GM19043 (cell line): Measurements from ENCODE around the gene CXCL14.

Experiments
- ATAC-seq: cut with Tn5 transposase; IDR thresholded peaks from one replicate; pipeline ENCODE4 v1.9.1; 2021; ENCODE audit warnings: low read depth; ENCODE audit not compliant: unreplicated experiment

The CXCL14 gene

DNA sequence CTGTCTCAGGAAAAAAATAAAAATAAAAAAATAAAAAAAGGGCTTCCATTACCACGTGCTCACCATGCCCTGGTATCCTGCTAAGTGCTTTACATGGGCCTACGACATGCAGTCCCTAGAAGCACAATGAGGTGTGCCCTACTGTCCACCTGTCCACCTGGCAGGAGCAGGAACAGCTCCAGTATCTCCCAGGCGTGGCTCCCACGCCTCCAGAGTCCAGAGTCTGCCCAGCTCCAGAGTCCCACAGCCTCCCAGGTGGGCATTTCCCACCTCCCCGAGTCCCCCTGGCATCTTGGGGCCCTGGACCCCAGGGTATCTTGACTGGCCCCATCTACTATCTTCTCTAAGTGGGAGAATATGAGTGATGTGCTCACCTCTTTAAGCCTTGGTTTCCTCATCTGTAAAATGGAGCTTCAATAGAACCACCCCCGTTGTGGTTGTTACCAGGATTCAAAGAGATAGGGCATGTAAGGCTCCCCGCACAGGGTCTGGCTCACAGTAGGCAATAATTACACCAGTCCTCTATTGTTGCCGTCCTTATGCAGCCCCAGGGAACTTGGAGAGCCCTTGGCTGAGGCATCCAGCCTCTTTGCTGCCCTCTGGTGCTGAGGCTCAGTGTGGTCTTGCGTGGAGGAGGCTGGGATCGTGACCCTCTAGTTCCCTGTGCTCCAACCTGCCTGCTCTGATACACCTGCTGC lies 8.9 kb downstream of the CXCL14 start:
- ATAC-seq, result no peak

DNA sequence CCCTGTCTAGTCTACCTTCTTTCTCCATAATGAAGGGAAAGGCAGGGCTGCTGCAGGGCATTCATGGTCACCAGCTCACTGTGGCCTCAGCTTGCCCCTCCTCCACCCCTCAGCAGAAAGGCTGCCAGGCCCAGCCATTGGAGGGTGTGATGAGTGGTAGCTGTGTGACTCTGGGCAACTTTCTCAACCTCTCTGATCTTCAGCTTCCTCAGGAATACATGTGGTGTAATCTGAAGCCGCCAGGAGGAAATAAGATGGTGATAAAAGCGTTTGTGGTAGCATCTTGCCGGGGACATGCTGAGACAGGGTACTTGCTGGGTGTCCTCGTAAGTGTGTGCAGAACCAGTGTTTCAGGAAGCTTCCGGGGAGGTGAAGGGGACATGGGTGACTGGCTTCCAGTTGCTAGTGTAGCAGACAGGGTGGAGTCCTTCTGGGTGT lies 9.8 kb downstream of the CXCL14 start:
- ATAC-seq, result no peak

DNA sequence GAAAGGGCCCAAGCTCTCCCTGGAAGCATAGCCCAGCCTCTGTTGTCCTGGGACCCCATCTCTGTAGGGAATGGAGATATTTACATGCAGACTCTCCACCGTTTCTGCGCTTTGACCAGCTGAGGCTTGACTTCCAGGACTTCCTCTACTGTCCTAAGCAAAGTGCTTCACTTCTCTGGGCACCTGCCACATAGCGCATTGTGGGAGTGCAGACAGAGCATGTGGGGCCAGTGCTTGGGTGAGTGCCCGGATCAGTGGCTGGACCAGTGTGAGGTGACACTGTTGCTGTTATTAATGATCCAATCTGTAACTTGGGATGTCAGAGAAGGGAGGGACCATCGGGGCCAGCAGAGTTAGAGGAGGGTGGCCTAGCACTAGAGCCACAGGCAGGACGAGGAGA lies 10.5 kb downstream of the CXCL14 start:
- ATAC-seq, result no peak

DNA sequence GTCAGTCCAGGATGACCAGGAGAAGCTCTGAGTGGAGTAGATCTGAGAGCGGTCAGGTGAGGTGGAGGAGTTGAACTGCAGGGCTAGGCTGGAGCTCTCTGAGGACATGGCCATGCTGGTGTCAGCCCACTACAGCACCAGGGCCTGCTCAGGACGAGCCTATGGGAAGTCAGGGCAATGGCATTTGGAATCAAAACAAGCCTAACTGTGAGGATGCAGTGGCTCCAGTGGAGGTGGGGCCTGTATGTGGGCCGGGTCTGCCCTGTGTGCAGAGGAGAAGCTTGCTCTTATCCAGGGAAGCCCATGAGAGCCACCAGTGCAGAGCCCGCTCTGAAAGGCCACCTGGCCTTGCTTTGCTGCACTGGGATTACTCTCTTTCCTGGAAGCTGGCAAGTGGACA lies 11.1 kb downstream of the CXCL14 start:
- no peak for ATAC-seq

DNA sequence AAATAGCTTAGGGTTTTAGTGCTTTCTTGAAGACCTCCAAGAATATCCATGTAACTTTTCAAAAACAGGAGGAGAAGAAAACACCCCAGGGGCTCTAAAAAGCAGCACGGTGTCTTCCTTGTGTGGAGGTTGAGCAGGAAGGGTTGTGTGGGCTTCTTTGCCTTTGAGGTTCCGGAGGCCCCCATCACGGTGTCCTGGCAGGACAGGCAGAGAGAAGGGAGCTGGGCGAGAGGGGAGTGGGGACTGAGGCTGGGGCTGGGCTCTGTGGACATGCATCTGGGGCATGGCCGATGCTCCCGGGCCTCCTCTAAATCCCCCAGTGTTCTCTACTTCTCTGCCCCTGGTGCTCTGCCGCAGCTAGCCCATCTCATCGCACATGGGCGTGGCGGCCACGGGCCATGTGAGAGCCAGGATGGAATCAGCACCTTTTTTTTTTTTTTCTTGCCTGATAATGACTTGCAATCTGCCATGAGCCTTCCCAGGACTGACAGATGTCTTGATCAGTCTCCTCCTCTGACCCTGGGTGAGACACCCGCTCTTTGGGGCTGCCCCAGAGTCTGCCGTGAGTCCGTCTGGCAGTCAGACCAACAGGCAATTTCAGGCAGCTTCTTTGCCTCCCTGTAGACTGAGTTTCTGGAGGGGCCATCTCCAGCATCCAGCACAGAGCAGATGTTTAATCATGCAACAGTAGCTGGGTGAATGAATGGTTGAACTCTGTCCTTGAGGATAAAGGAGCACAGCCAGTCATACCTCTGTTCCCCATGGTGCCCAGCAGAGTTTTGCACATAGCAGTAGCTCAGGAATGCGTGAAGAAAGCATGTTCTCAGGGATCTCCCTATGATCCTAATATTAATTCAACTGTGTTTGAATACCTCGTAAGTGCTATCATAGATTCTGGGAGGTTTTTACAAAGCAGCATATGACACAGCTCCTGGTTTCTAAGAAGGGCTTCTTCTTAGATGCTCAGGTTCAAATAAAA lies 12.1 kb downstream of the CXCL14 start:
- ATAC-seq, result no peak

DNA sequence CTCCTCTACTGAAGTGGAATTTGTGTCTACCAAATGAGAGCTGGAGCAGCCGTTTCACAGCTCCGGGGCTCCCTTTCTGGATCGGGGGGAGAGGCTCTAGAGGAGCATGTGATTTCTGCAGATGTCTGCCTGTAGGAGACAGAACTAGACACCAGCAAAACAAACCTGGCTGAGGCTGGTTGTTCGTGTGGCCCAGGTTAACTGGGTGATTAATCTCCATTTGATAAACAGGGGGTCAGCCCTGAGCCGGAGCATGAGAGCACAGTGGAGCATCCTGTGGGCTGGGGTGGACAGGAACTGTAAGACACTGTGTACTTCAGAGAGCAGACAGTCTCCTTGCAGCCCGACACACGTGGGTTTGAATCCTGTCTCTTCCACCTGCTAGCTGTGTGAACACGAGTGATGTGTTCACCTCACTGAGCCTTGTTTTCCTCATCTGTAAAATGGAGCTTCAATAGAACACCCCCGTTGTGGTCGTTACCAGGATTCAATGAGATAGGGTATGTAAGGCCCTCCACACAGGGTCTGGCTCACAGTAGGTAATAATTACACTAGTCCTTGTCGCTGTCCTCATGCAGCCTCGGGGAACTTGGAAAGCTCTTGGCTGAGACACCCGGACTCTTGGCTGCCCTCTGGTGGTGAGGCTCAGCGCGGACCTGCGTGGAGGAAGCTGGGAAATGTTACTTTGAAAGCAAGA lies 12.9 kb downstream of the CXCL14 start:
- no peak for ATAC-seq

DNA sequence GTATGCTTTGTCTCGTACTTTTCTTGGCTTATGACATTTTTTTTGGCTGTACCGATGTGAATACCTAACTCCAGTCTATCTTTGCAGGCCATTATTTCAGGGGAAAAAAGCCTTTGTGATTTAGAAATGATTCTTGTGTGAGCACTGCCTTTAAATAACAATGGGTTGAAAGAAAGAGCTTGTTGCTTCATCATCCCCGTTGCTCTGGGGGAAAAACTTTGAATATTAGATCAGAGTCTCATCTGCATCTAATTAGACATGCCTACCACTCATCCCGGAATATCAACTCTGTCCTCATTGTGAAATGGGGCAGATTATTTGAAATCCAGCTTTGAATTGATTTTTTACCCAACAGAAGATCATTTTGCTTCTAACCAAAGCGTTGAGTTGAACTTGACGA lies 13.5 kb downstream of the CXCL14 start:
- no peak for ATAC-seq

DNA sequence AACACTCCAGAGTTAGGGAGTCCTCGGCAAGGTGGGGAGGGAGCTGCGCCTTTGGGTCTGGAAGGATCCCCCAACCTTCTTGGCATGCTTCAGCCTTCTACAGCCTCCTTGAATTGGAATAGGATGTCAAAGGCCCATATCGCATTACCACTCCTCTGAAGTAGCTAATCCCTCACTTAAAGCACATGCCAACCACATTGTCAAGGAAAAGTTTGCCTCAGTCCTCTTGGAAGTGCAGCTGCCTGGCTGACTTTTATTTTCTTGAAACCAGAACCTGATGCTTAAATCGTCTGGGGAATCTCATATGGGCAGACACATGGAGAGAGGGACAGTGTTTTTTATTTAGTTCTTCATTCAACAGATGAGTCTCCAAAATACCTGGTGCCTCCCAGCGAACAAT lies 14.5 kb downstream of the CXCL14 start:
- ATAC-seq, result no peak

DNA sequence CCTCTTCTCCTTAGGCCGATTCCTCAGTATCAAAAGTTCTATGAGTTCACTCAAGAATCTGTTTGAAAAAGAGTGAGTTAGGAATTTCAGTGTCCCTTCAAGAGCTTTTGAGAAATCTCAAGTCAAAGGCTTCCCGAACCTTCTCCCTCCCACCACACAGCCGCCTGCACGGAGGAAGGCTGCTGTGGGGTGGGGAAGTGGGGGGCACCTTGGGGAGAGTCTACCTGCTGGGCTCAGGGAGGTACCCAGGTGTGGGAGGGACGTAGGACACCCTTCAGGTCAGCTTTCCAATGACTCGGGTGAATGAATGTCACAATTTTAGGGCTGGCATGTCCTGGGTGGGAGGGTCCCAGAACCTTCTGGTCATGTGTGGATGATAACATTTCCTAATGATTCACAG lies 17.5 kb downstream of the CXCL14 start:
- ATAC-seq, result no peak

DNA sequence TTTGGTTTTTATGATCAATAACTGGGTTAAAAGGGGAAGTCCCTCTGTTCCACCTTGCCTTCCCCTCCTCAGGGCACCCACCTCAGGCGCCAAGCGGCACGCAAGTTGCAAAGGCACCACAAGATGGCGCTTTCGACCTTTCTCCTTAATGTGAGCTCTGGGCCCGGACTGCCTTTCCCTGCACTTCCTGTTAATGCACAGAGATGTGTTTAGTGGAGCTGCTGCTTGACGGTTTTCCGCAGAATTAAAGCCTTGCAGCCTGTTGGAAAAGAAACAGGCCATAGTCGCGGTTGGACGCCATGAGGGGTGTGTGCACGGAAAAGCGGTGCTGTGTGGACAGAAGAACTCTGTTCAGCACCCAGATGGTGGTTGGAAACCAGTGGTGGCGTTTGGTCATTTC lies 17.9 kb downstream of the CXCL14 start:
- ATAC-seq, result peak; percentile 96

DNA sequence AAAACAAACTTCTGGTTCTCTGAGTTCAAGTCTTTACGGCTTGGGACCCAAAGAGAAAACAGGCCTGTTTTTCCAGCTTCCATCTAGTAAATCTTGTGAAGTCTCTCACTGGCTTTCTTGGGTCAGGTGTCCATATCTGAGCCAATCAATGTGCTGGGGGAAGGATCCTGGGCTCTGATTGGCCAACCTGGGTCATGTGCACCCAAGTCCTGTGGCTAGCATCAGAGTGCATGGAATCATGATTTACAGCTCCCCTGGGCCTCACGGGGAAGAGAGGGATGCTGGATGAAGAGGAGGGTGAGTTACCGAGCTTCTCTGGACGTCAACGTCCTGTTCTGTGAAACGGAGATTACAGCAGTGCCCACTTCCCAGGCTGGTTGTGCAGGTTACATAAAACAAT lies 19.4 kb downstream of the CXCL14 start:
- ATAC-seq, result no peak

DNA sequence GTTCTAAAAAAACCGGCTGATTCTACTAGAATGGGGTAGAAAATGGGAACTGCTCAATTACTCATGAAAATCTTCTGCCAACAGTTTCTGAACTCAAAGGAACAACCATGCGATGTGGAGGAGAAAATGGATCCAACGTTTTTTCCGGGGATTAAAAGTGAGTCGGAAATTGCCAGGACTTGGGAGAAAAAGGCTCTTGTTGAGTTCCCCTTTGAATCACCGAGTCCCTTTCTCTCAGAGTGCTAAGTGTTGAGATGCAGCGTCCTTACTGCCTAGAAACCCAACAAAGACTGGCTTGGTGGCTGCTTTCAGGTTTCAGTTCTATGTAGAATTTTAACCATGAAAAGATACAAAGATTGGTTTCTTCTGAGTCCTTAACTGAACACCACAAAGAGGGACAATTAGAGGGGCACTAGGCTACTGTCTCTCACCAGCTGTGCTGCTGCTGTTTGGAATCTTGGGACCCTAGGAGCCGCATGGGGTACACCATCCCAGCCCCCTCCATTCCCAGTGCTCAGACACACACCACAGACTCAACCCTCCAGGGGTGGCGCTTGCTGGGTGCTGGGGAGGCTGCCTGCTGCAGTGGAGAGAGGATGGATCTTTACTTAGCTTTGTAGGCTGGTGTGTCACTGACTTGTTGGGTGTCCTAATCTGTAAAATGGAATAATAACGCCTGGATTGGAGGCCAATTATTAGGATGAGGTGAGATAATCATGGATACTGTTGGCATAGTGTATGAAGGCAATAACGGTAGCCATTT lies 21.5 kb downstream of the CXCL14 start:
- no peak for ATAC-seq

DNA sequence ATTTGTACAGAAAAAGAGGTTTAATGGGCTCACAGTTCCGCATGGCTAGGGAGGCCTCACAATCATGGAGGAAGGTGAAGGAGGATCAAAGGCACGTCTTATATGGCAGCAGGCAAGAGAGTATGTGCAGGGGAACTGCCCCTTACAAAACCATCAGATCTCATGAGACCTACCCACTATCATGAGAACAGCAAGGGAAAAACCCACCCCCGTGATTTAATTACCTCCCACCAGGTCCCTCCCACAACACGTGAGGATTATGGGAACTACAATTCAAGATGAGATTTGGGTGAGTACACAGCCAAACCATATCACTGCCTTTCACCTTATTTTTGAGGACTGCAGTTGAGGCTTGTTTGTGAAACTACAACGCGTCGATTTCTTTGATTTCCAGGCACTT lies 22.2 kb downstream of the CXCL14 start:
- ATAC-seq, result no peak

DNA sequence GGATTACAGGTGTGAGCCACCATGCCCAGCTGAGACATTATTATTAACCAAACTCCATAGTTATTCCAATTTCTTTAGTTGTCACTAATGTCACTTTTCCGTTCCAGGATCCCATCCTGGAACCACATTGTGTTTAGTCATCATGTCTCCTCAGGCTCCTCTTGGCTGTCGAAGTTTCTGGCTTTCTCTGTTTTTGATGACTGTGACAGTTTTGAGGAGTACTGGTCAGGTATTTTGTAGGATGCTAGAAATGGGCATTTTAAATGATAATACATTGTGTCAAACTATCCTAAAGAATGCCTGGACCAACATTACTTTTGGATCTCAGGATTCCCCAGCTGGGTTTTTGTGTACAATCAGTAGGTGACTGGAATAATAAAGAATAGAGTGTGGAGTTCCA lies 23.3 kb downstream of the CXCL14 start:
- ATAC-seq, result no peak

DNA sequence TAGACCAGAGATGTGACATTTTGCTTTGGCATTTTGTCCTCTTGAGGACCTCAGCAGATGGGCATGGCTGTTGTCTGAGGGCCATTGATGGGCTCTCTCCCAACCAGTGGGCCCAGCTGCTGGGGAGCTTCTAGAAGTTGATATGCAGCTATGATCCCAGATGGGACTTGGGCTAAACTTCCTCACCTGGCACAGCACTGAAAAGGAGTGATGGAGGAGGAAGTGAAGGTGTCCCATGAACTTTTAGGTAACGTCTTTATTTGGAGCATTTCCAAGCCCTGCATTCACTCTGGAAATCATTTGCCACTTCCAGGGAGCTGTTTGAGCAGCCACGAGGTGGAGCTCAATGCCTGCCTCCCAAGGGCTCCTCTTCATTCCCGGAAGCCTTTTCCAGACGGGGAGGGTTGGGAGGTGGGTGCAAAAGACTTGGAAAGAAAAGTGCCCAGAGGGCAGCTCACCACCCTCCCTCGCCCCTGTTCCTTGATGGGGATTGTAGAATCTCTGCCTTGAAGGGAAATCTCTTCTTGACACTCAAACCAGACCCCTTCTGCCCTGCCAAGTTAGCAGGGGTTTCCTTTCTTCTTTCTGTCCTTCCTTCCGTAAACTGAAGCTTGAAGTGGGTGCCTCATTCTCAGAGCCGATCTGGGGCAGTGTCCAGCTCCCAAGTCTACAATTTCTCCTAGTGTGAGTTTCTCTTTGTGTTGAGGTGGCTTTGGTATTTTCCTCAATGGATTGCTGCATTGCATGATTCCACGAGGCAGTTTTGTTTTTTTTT lies 24.9 kb downstream of the CXCL14 start:
- no peak for ATAC-seq

DNA sequence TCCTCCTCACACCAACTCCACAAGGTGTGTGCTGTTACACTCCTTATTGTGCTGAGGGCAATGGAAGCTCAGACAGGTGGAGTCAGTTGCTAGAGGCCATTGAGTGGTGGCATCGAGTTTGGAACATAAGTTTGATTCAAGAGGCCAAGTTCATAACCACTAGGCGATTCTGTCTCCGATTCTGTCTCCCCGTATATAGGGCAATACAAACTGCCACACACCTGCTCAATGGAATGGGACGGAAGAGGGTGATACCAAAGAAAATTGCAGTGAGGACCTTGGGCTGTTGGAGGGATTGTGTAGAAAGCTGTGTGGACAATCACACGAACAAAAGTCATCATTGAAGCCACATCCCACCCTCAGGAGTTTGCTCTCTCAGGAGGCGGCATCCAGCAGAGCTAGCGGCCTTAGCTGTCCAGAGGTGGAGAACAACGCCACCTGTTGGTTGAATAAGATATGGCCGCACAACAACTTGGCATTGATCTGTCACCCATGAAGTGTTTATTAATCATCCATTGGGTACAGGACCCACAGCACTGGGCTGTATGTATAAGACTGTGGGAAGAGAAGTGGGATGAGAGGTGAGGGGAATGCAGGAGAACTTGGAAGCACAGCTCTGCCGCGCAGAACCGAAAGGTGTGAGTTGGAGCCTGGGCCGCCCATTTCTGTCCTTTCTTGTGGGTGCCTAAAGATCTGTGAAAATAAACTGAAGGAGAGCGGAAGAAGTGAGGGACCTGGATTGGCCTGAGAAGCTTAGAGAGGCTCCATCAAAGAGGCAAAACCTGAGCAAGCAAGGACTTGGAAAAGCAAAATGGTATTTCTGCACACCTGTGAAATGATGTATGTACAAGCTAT lies 27.0 kb downstream of the CXCL14 start:
- peak; percentile 59 for ATAC-seq

DNA sequence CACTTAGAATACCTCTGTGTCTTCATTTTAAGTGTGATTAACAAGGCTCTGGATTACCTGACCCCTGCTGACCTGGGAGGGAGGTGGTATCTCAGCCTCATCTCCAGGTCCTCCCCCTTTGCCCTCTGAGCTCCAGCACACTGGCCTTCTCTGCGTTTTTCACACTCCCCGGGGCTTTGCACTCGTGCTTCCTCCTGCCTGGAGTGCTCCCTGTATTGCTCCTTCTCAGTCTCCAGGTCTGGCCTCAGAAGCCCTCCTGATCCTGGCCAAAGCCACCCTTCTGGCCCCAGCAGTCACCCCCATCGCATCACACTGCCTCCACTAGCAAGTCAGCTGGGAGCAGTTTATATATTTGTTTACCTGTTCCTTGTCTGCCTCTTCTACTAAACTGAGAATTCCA lies 29.4 kb downstream of the CXCL14 start:
- ATAC-seq, result no peak

DNA sequence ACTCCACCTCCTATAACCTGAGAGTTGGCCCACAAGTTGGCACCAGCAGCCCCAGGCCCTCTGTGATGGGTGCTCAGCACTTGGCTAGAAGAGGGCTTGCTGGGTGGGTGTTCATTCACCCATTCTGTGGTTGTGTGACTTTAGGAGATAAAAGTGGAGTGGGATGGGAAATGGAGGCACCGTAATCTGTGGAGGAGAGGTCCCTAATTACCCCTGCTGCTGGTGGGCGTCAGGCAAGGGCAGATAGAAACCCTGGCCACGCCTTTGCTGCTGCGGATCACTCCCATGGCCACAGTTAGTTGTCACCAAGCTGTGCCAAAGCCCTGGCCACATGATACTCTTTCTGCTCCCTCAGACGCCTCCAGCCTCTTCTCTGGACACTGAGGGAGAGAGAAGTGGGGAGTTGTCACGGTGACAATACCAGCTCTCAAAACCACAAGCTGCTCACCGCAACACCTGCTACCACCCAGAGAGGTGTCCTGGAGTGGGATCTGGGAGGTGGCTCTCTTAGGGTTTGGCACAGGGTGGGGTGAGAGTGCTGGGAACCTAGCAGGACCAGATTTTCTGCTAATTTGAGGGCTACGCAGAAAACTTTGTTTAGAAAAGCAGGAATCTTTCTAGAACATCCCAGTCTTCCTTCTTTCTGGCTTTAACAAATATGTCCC lies 31.1 kb downstream of the CXCL14 start:
- no peak for ATAC-seq
